ENCODE measurements around the gene TMEM26. TPM values are rescaled to one million over a fixed set of nuclear protein-coding genes. Genes with fewer than 3 reads are reported as not detected.

Gene TMEM26
- total RNA-seq, result not detected
- total RNA-seq (2013), result not detected

- Mint-ChIP-seq H3K36me3 (no peaks in the 10 kb centered on the region), H3K27ac (no peak within 1 kb of the TSS), H3K9me3 (no peaks in the 10 kb centered on the region), H3K4me3 (peak within 1 kb of the TSS; percentile 14), H3K4me1 (peaks cover 5 to 12% of the 10 kb centered on the region in 2 donors), H3K27me3 (ENCODE audit: low read depth in 2 of 2) (peaks cover 22 to 42% of the 10 kb centered on the region in 2 donors)
- DNase-seq, result no peak
- TF ChIP-seq CTCF (IDR thresholded peaks at IDR 0.05), result no peak
- WGBS (ENCODE audit: insufficient coverage), result 5% methylated on average over 58 of the region's 58 CpGs
- no peaks in the 10 kb centered on the region for H3K36me3 ChIP-seq (ENCODE audit: control insufficient read depth, insufficient read depth, low read length)
- H3K4me3 ChIP-seq (ENCODE audit: low read length), result no peak within 1 kb of the TSS
- H3K27me3 ChIP-seq (ENCODE audit: control insufficient read depth, insufficient read depth, low read length), result peaks cover 13% of the 10 kb centered on the region
- H3K4me1 ChIP-seq (ENCODE audit: control insufficient read depth, insufficient read depth, low read length), result peaks cover 11% of the 10 kb centered on the region
- ATAC-seq, result peak in 1 of 3 donors; percentile 22
- H3K27ac ChIP-seq (ENCODE audit: low read length), result no peak within 1 kb of the TSS
- no peaks in the 10 kb centered on the region for H3K9me3 ChIP-seq (ENCODE audit: control insufficient read depth, insufficient read depth, low read length)
- intact Hi-C loops (cut with micrococcal nuclease), result no loop called here
These were observed at the start of gene TMEM26 for GRCh38 chr10:61452655-61453641. TSS of gene TMEM26 (minus strand) at chr10:61453381. CDS start at chr10:61453081, 300 bp downstream.

GRCh38 chr10:61500460-61500859 lies 47.3 kb upstream of the TMEM26 start:
- no peak overlapping the region for H3K27ac Mint-ChIP-seq

GRCh38 chr10:61492364-61492995 lies 39.3 kb upstream of the TMEM26 start:
- H3K36me3 ChIP-seq (ENCODE audit: control insufficient read depth, insufficient read depth, low read length), result no peaks in the 10 kb centered on the region
- no peak for DNase-seq
- no peak for TF ChIP-seq CTCF (IDR thresholded peaks at IDR 0.05)
- intact Hi-C loops (cut with micrococcal nuclease), result no loop called here
- no peaks in the 10 kb centered on the region for H3K4me1 Mint-ChIP-seq
- no peak overlapping the region for H3K4me3 ChIP-seq (ENCODE audit: low read length)
- H3K27me3 Mint-ChIP-seq (ENCODE audit: low read depth in 2 of 2), result peaks cover 0 to 3% of the 10 kb centered on the region in 2 donors
- no peak for ATAC-seq
- peaks cover 2 to 3% of the 10 kb centered on the region in 2 donors for H3K9me3 Mint-ChIP-seq
- WGBS (ENCODE audit: insufficient coverage), result 93% methylated on average over 1 of the region's 2 CpGs
- no peaks in the 10 kb centered on the region for H3K36me3 Mint-ChIP-seq
- H3K4me3 Mint-ChIP-seq, result no peak overlapping the region
- no peaks in the 10 kb centered on the region for H3K9me3 ChIP-seq (ENCODE audit: control insufficient read depth, insufficient read depth, low read length)
- no peaks in the 10 kb centered on the region for H3K4me1 ChIP-seq (ENCODE audit: control insufficient read depth, insufficient read depth, low read length)
- no peak overlapping the region for H3K27ac ChIP-seq (ENCODE audit: low read length)
- no peak overlapping the region for H3K27ac Mint-ChIP-seq
- no peaks in the 10 kb centered on the region for H3K27me3 ChIP-seq (ENCODE audit: control insufficient read depth, insufficient read depth, low read length)

More at GRCh38 chr10:61500460-61500859, 47.3 kb upstream of the TMEM26 start:
- Mint-ChIP-seq H3K4me3 (no peak overlapping the region), H3K4me1 (no peaks in the 10 kb centered on the region), H3K27me3 (ENCODE audit: low read depth in 2 of 2) (peaks cover 0 to 3% of the 10 kb centered on the region in 2 donors), H3K9me3 (no peaks in the 10 kb centered on the region), H3K36me3 (no peaks in the 10 kb centered on the region)
- no peak for TF ChIP-seq CTCF (IDR thresholded peaks at IDR 0.05)
- no peaks in the 10 kb centered on the region for H3K36me3 ChIP-seq (ENCODE audit: control insufficient read depth, insufficient read depth, low read length)
- no peaks in the 10 kb centered on the region for H3K27me3 ChIP-seq (ENCODE audit: control insufficient read depth, insufficient read depth, low read length)
- DNase-seq (no peak), ATAC-seq (no peak)
- H3K27ac ChIP-seq (ENCODE audit: low read length), result no peak overlapping the region
- H3K9me3 ChIP-seq (ENCODE audit: control insufficient read depth, insufficient read depth, low read length), result no peaks in the 10 kb centered on the region
- intact Hi-C loops (cut with micrococcal nuclease), result no loop called here
- no peaks in the 10 kb centered on the region for H3K4me1 ChIP-seq (ENCODE audit: control insufficient read depth, insufficient read depth, low read length)
- no peak overlapping the region for H3K4me3 ChIP-seq (ENCODE audit: low read length)

All from natural killer cell (primary cell).